ENCODE measurements around the gene IQGAP1. TPM values are rescaled to one million over a fixed set of nuclear protein-coding genes. Genes with fewer than 3 reads are reported as not detected.
"Not testable (repeated sequence)": the region's sequence is repeated elsewhere in the genome, so short reads cannot be mapped to it uniquely, and the experiment has no call there.

The IQGAP1 gene
- total RNA-seq, 1 donor from 2014 or later, result 265 TPM

GRCh38 chr15:90512276-90512675 lies 124.2 kb downstream of the IQGAP1 start:
- H3K27me3 ChIP-seq (ENCODE audit: low read depth), result no peaks in the 10 kb centered on the region
- H3K4me3 ChIP-seq, result no peak overlapping the region
- peak in 1 of 2 donors; percentile 35 for ATAC-seq
- no peaks in the 10 kb centered on the region for H3K9me3 ChIP-seq
- H3K4me1 ChIP-seq, result no peaks in the 10 kb centered on the region
- no peak for DNase-seq
- H3K36me3 ChIP-seq, result peaks cover 3% of the 10 kb centered on the region
- TF ChIP-seq, protein P1, sequence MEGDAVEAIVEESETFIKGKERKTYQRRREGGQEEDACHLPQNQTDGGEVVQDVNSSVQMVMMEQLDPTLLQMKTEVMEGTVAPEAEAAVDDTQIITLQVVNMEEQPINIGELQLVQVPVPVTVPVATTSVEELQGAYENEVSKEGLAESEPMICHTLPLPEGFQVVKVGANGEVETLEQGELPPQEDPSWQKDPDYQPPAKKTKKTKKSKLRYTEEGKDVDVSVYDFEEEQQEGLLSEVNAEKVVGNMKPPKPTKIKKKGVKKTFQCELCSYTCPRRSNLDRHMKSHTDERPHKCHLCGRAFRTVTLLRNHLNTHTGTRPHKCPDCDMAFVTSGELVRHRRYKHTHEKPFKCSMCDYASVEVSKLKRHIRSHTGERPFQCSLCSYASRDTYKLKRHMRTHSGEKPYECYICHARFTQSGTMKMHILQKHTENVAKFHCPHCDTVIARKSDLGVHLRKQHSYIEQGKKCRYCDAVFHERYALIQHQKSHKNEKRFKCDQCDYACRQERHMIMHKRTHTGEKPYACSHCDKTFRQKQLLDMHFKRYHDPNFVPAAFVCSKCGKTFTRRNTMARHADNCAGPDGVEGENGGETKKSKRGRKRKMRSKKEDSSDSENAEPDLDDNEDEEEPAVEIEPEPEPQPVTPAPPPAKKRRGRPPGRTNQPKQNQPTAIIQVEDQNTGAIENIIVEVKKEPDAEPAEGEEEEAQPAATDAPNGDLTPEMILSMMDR (IDR thresholded peaks at IDR 0.05), result no peak
- no peak overlapping the region for H3K27ac ChIP-seq
- intact Hi-C loops (cut with DNase I), result no loop called here

DNA sequence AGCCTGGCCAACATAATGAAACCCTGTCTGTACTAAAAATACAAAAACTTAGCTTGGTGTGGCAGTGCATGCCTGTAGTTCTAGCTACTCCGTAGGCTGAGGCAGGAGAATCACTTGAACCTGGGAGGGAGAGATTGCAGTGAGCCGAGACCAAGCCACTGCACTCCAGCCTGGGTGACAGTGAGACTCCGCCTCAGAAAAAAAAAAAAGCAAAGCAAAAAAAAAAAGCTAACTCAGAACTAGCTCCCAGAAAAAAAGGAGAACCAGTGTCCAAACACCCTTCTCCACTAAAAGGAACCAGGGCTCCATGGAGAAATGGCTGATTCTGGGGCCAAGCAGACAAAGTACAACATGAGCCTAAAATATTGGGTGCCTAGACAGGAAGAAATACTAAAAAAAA lies 124.9 kb downstream of the IQGAP1 start:
- DNase-seq (no peak), ATAC-seq (no peak)
- no peak overlapping the region for H3K4me3 ChIP-seq
- TF ChIP-seq, protein P1 (IDR thresholded peaks at IDR 0.05), result no peak
- no peaks in the 10 kb centered on the region for H3K36me3 ChIP-seq
- intact Hi-C loops (cut with DNase I), result no loop called here
- H3K9me3 ChIP-seq, result no peaks in the 10 kb centered on the region
- H3K4me1 ChIP-seq, result no peaks in the 10 kb centered on the region
- no peak overlapping the region for H3K27ac ChIP-seq
- no peaks in the 10 kb centered on the region for H3K27me3 ChIP-seq (ENCODE audit: low read depth)

GRCh38 chr15:90513448-90513847 lies 125.4 kb downstream of the IQGAP1 start:
- Histone ChIP-seq H3K36me3 (no peaks in the 10 kb centered on the region), H3K4me3 (no peak overlapping the region), H3K27ac (no peak overlapping the region), H3K27me3 (ENCODE audit: low read depth) (no peaks in the 10 kb centered on the region), H3K4me1 (no peaks in the 10 kb centered on the region), H3K9me3 (no peaks in the 10 kb centered on the region)
- ATAC-seq (no peak), DNase-seq (no peak)
- TF ChIP-seq, protein P1 (IDR thresholded peaks at IDR 0.05), result no peak
- intact Hi-C loops (cut with DNase I), result no loop called here

DNA sequence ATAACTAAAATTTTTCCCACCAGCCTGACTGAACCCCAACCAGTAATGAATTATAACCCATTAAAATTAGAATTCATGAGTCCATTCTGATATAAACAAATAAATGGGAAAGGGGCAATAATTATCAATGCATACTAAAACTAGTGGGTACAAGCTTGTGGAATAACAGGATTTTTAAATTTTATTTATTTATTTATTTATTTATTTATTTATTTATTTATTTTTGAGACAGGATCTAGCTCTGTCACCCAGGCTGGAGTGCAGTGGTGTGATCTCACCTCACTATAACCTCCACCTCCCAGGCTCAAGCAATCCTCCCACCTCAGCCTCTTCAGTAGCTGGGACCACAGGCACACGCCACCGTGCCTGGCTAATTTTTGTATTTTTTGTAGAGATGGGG lies 125.9 kb downstream of the IQGAP1 start:
- H3K36me3 ChIP-seq; intact Hi-C loops (cut with DNase I); H3K27me3 ChIP-seq (ENCODE audit: low read depth); H3K4me3 ChIP-seq; H3K27ac ChIP-seq; H3K4me1 ChIP-seq; H3K9me3 ChIP-seq; ATAC-seq; DNase-seq: not testable (repeated sequence)

GRCh38 chr15:90519688-90520087 lies 131.6 kb downstream of the IQGAP1 start:
- Histone ChIP-seq H3K27me3 (ENCODE audit: low read depth) (no peaks in the 10 kb centered on the region), H3K36me3 (no peaks in the 10 kb centered on the region), H3K4me1 (no peaks in the 10 kb centered on the region), H3K4me3 (no peak overlapping the region), H3K27ac (no peak overlapping the region), H3K9me3 (no peaks in the 10 kb centered on the region)
- TF ChIP-seq, protein P1 (IDR thresholded peaks at IDR 0.05), result no peak
- intact Hi-C loops (cut with DNase I), result no loop called here
- no peak for ATAC-seq
- no peak for DNase-seq

DNA sequence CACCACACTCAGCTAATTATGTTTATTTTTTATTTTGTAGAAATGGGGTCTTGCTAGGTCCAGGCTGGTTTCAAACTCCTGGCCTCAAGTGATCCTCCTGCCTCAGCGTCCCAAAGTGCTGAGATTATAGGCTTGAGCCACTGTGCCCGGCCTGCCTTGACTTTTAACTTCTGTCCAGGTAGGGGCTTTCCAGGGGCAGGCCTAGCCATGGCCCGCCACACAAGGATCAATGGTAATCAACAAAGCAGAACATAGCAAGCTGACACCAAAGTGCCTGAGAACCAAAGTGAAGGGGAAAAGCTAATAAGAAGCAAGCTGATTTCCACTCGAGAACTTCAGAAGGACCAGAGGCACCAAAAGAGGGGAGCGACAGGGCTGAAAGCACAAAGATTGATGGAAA lies 132.3 kb downstream of the IQGAP1 start:
- Histone ChIP-seq H3K27ac (no peak overlapping the region), H3K36me3 (no peaks in the 10 kb centered on the region), H3K4me3 (no peak overlapping the region), H3K27me3 (ENCODE audit: low read depth) (no peaks in the 10 kb centered on the region), H3K9me3 (no peaks in the 10 kb centered on the region), H3K4me1 (no peaks in the 10 kb centered on the region)
- TF ChIP-seq, protein P1 (IDR thresholded peaks at IDR 0.05), result no peak
- intact Hi-C loops (cut with DNase I), result no loop called here
- ATAC-seq, result no peak
- DNase-seq, result no peak
